Measurements from ENCODE around the gene MPDZ.

- TF ChIP-seq TARDBP (IDR thresholded peaks at IDR 0.05): no peak
- TF ChIP-seq ELF4 (IDR thresholded peaks at IDR 0.05): no peak
- TF ChIP-seq ZNF384 (IDR thresholded peaks at IDR 0.05): no peak
- TF ChIP-seq BHLHE40 (IDR thresholded peaks at IDR 0.05; ENCODE audit: borderline replicate concordance): no peak
- no peak for TF ChIP-seq NFRKB (IDR thresholded peaks at IDR 0.05)
- TF ChIP-seq HDGF (IDR thresholded peaks at IDR 0.05; ENCODE audit: borderline replicate concordance): no peak
- no peak for TF ChIP-seq CTBP1 (IDR thresholded peaks at IDR 0.05; ENCODE audit: borderline replicate concordance)
- TF ChIP-seq FOXM1 (IDR thresholded peaks at IDR 0.05; ENCODE audit: borderline replicate concordance): no peak
- no peak for TF ChIP-seq FOXK2 (IDR thresholded peaks at IDR 0.05)
- TF ChIP-seq SP1 (IDR thresholded peaks at IDR 0.05): no peak
- no peak for TF ChIP-seq PKNOX1 (IDR thresholded peaks at IDR 0.05)
Observed at GRCh38 chr9:13100914-13101572, 178.4 kb downstream of the MPDZ start.
